A549 (cell line): ENCODE data around the gene RRP15. TPM values are rescaled to one million over a fixed set of nuclear protein-coding genes. Genes with fewer than 3 reads are reported as not detected.

ENCODE experiments used
- ATAC-seq, 2 experiments: fragments of 200-7000 bp in 1 of 2; fragments of >200 bp in 1 of 2; cut with Nextera tagmentation in 1 of 2; cut with Tn5 transposase in 1 of 2; 3 replicates each; pipeline versions ENCODE4 v1.8.0 to v1.9.1; 2018 to 2020; ENCODE audit warnings: mild to moderate bottlenecking in 1 of 2, moderate library complexity in 1 of 2
- CTCF ChIA-PET: fragments of 300-600 bp; sonication (Branson Sonifier 250); formaldehyde crosslinking; extraction: SDS; loops from one replicate; lab custom pipeline; 2021; ENCODE audit warnings: antibody characterized with exemption, inconsistent platforms; lab: Yijun Ruan, JAX
- POLR2A ChIA-PET: fragments of 350-600 bp; formaldehyde crosslinking; extraction: SDS; loops from one replicate; lab custom pipeline; 2021; ENCODE audit warnings: antibody characterized with exemption, inconsistent platforms; lab: Yijun Ruan, JAX
- DNase-seq, 2 experiments: peaks; one replicate each; pipeline versions ENCODE4 v3.0.0 to v3.0.0-alpha.2; 2011 to 2016; ENCODE audit warnings: low read depth in 1 of 2, low spot score in 1 of 2
- FAIRE-seq: peaks from 2 replicates; lab custom pipeline; 2011; peaks lifted over from hg19 to GRCh38; lab: Jason Lieb, UNC
- H3K27ac ChIP-seq, 2 experiments: fragments of >200 bp; sonication (Bioruptor Twin); formaldehyde crosslinking; 3 replicates each; pipeline ENCODE4 v1.5.1; 2016 to 2017
- H3K4me1 ChIP-seq: fragments of >200 bp; sonication (Bioruptor Twin); formaldehyde crosslinking; 3 replicates; pipeline ENCODE4 v1.6.1; 2016
- H3K4me2 ChIP-seq: fragments of >200 bp; sonication (Bioruptor Twin); formaldehyde crosslinking; 3 replicates; pipeline ENCODE4 v1.6.1; 2016
- H3K4me3 ChIP-seq: fragments of >200 bp; sonication (Bioruptor Twin); formaldehyde crosslinking; 3 replicates; pipeline ENCODE4 v1.5.1; 2016
- H3K9me3 ChIP-seq: fragments of >200 bp; sonication (Bioruptor Twin); formaldehyde crosslinking; 3 replicates; pipeline ENCODE4 v1.6.1; 2016
- CBX8 ChIP-seq: fragments of 200-600 bp; sonication (generic); IDR thresholded peaks from 2 replicates; pipeline ENCODE4 v1.6.1; 2016
- CEBPB ChIP-seq, 2 experiments: fragments of >200 bp in 1 of 2; sonication (Bioruptor Twin) in 1 of 2; formaldehyde crosslinking in 1 of 2; IDR thresholded peaks; 2 replicates each; pipeline ENCODE4 v1.6.1; 2012 to 2016
- CHD2 ChIP-seq: fragments of 150-350 bp; IDR thresholded peaks from 2 replicates; pipeline ENCODE4 v1.6.1; 2014; ENCODE audit warnings: low read length; ENCODE audit not compliant: partially characterized antibody
- CHD4 ChIP-seq: fragments of 200-600 bp; sonication (generic); IDR thresholded peaks from 2 replicates; pipeline ENCODE4 v1.6.1; 2016; ENCODE audit warnings: antibody characterized with exemption, mild to moderate bottlenecking, borderline replicate concordance
- CTCF ChIP-seq: fragments of >200 bp; sonication (Bioruptor Twin); formaldehyde crosslinking; IDR thresholded peaks from 3 replicates; pipeline ENCODE4 v1.5.1; 2016
- EHF ChIP-seq: fragments of 250-450 bp; sonication (Bioruptor Pico); IDR thresholded peaks from 2 replicates; pipeline ENCODE4 v1.5.0; 2020; ENCODE audit warnings: mild to moderate bottlenecking
- ELK1 ChIP-seq: fragments of 150-350 bp; IDR thresholded peaks from 2 replicates; pipeline ENCODE4 v1.6.1; 2014; ENCODE audit warnings: low read depth, mild to moderate bottlenecking, low read length
- GATA3 ChIP-seq: IDR thresholded peaks from 2 replicates; pipeline ENCODE4 v1.6.1; 2012; ENCODE audit warnings: borderline replicate concordance
- KDM5A ChIP-seq: fragments of 200-600 bp; sonication (generic); IDR thresholded peaks from 2 replicates; pipeline ENCODE4 v1.6.1; 2016; ENCODE audit warnings: antibody characterized with exemption, mild to moderate bottlenecking
- MYC ChIP-seq: IDR thresholded peaks from 2 replicates; pipeline ENCODE4 v1.6.1; 2012; ENCODE audit warnings: mild to moderate bottlenecking, inconsistent platforms, low read length, improper control_type of control experiment, borderline replicate concordance
- NPAS2 ChIP-seq: fragments of 250-450 bp; sonication (Bioruptor Pico); IDR thresholded peaks from 2 replicates; pipeline ENCODE4 v1.8.0; 2022; ENCODE audit warnings: mild to moderate bottlenecking, moderate library complexity, borderline replicate concordance
- RAD21 ChIP-seq, 2 experiments: fragments of >200 bp in 1 of 2; sonication (Bioruptor Twin) in 1 of 2; formaldehyde crosslinking in 1 of 2; IDR thresholded peaks in 1 of 2; conservative IDR thresholded peaks in 1 of 2; 2 replicates in 1 of 2; 3 replicates in 1 of 2; pipeline ENCODE4 v1.6.1; 2012 to 2018; ENCODE audit warnings: inconsistent platforms in 1 of 2
- RARB ChIP-seq: fragments of 250-450 bp; sonication (Bioruptor Pico); IDR thresholded peaks from 2 replicates; pipeline ENCODE4 v1.8.0; 2021; ENCODE audit warnings: mild to moderate bottlenecking, moderate library complexity
- RCOR1 ChIP-seq: fragments of 150-350 bp; IDR thresholded peaks from 2 replicates; pipeline ENCODE4 v1.6.1; 2014; ENCODE audit warnings: antibody characterized with exemption, low read length, low read depth
- REST ChIP-seq: fragments of 200-600 bp; sonication (generic); IDR thresholded peaks from 2 replicates; pipeline ENCODE4 v1.6.1; 2016; ENCODE audit warnings: antibody characterized with exemption, mild to moderate bottlenecking, moderate library complexity
- SMC3 ChIP-seq: fragments of >200 bp; sonication (Bioruptor Twin); formaldehyde crosslinking; IDR thresholded peaks from 3 replicates; pipeline ENCODE4 v1.6.1; 2018; ENCODE audit warnings: inconsistent platforms
- SREBF2 ChIP-seq: fragments of 450-650 bp; IDR thresholded peaks from 2 replicates; pipeline ENCODE4 v1.6.1; 2014; ENCODE audit warnings: mild to moderate bottlenecking, moderate library complexity
- USF2 ChIP-seq: fragments of 450-650 bp; IDR thresholded peaks from 2 replicates; pipeline ENCODE4 v1.6.1; 2014; ENCODE audit warnings: antibody characterized with exemption
- ZNF302 ChIP-seq: fragments of 250-450 bp; sonication (Bioruptor Pico); IDR thresholded peaks from 2 replicates; pipeline ENCODE4 v1.9.0; 2021; ENCODE audit warnings: inconsistent platforms, mild to moderate bottlenecking, moderate library complexity
- WGBS: methylation state at CpG from one replicate; pipeline ENCODE4 v1.1.6; 2017; ENCODE audit errors: missing lambda C conversion rate; 5-methylcytosine and 5-hydroxymethylcytosine counted together
- polyA plus RNA-seq, 4 experiments: library from polyadenylated mRNA; depleted of rRNA in 3 of 4; stranded (reverse); fragments of >200 nt; fragmentation: RNase III in 1 of 4; extraction: RNeasy Plus Mini Kit Qiagen cat#74134 plus additional on column Dnase treatment in 1 of 4; gene quantifications; 2 replicates in 3 of 4; 3 replicates in 1 of 4; pipeline ENCODE4 v1.2.3, GENCODE V29; 2011 to 2017
- TF ChIP-seq, protein P1 (sequence below): IDR thresholded peaks from 2 replicates; pipeline ENCODE4 v1.6.1; 2012; ENCODE audit warnings: low read depth, borderline replicate concordance
- TF ChIP-seq, protein P2 (sequence below): IDR thresholded peaks from 2 replicates; pipeline ENCODE4 v1.6.1; 2012

The RRP15 gene
- polyA plus RNA-seq, 2 of the 4 experiments (the other 2 are of a cell fraction), result 15.6 to 19.5 TPM

DNA sequence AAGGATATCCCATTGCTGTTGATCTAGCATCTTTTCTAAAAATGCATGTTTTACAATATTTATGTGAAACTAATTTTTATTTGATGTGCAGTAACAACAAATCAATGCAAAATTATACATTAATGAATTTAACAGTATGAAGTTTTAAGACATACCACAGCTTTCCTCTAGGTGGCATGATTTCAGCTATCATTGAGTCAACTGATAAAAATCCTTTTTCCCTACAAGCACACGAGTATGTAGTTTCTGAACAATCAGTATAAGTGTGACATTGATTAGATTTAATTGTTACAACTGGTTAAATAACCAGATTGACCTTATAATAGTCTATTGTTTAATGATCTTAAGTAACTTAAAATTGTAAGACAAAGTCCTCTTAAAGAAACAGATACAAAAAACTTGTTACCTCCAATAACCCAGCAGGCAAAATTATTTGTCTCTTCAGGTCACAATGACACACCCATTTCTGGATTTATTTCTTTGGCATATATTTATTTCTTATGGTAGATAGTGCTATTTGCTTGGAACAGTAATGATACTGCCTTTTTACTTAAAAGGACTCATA is 54.3 kb downstream of the RRP15 start (continued):
- TF ChIP-seq, protein P1, sequence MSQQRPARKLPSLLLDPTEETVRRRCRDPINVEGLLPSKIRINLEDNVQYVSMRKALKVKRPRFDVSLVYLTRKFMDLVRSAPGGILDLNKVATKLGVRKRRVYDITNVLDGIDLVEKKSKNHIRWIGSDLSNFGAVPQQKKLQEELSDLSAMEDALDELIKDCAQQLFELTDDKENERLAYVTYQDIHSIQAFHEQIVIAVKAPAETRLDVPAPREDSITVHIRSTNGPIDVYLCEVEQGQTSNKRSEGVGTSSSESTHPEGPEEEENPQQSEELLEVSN, result no peak
- TF ChIP-seq CEBPB (IDR thresholded peaks at IDR 0.05) (no peak), CTCF (peak; percentile 85), SMC3 (peak; percentile 84), ZNF302 (no peak), EHF (no peak), MYC (no peak)

GRCh38 chr1:218341325-218341724 is 56.2 kb downstream of the RRP15 start:
- no peaks in the 10 kb centered on the region for H3K9me3 ChIP-seq
- peak overlapping the region; percentile 21 to 69; a peak in 3 of 6 replicates for H3K27ac ChIP-seq
- no peak overlapping the region for H3K4me2 ChIP-seq
- no peak for DNase-seq
- H3K4me1 ChIP-seq, result peaks cover 48% of the 10 kb centered on the region
- TF ChIP-seq, protein P1, result no peak
- no peak for TF ChIP-seq SMC3
- no peak for TF ChIP-seq CHD2
- TF ChIP-seq, protein P2, sequence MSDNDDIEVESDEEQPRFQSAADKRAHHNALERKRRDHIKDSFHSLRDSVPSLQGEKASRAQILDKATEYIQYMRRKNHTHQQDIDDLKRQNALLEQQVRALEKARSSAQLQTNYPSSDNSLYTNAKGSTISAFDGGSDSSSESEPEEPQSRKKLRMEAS, result no peak
- TF ChIP-seq CBX8, result no peak
- TF ChIP-seq REST, result no peak
- no peak for TF ChIP-seq ELK1
- no peak for TF ChIP-seq RARB (CRISPR knock-in tag)
- no peak overlapping the region for H3K4me3 ChIP-seq
- whole genome bisulfite sequencing, result 89% methylated on average over 1 of the region's 1 CpG
- ChIA-PET POLR2A (no interaction called here), CTCF (interaction anchor here (0.7 to 1.1 kb wide), 2 partner anchors 1226 to 1471 kb away, joined by 3 read pairs; no protein-coding TSS in a partner anchor)
- no peak for FAIRE-seq
- ATAC-seq, result no peak

DNA sequence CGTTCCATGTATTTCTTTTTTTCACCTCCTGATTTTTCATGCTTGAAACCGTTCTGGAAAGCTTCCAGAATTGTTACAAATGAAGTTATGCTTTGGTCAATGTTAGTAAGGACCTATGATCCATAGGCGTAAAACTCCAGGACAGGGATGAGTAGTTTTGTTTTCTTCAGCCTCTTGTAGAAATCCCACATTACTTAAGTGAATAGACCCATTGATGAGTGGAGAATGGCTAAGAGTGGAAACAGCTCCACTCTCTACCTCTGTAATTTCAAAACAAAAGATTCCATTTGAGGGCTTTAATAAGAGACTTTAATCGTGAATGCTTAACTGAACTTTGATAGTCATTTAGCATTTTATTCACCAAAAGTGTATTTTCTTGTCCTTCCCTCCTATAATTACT is 57.0 kb downstream of the RRP15 start:
- Histone ChIP-seq H3K4me1 (peaks cover 40% of the 10 kb centered on the region), H3K4me2 (no peak overlapping the region), H3K4me3 (no peak overlapping the region), H3K9me3 (no peaks in the 10 kb centered on the region), H3K27ac (peak overlapping the region in 1 of 2 experiments; percentile 25; a peak in 2 of 6 replicates)
- WGBS, result 91% methylated on average over 4 of the region's 4 CpGs
- no peak for FAIRE-seq
- ATAC-seq, result no peak
- no peak for DNase-seq
- CTCF ChIA-PET, result no interaction called here
- no peak for TF ChIP-seq CBX8
- no peak for TF ChIP-seq CEBPB (IDR thresholded peaks at IDR 0.05)
- TF ChIP-seq SREBF2, result no peak
- TF ChIP-seq KDM5A, result no peak
- TF ChIP-seq GATA3, result no peak
- no peak for TF ChIP-seq NPAS2 (CRISPR knock-in tag)
- TF ChIP-seq CHD4, result no peak
- TF ChIP-seq CHD2, result no peak
- no peak for TF ChIP-seq MYC
- TF ChIP-seq RAD21 (conservative IDR thresholded peaks at IDR 0.05 in 1 of 2, IDR thresholded peaks at IDR 0.05 in 1 of 2), result no peak
- TF ChIP-seq RCOR1, result no peak
- TF ChIP-seq USF2, result no peak
- POLR2A ChIA-PET, result no interaction called here
